GM19395 (cell line): ENCODE measurements around the gene TMOD3.
"Not testable (repeated sequence)": the region's sequence is repeated elsewhere in the genome, so short reads cannot be mapped to it uniquely, and the experiment has no call there.

Source experiments
- ATAC-seq: cut with Tn5 transposase; IDR thresholded peaks from one replicate; pipeline ENCODE4 v1.9.1; 2021; ENCODE audit warnings: mild to moderate bottlenecking, moderate library complexity; ENCODE audit not compliant: unreplicated experiment

The TMOD3 gene

DNA sequence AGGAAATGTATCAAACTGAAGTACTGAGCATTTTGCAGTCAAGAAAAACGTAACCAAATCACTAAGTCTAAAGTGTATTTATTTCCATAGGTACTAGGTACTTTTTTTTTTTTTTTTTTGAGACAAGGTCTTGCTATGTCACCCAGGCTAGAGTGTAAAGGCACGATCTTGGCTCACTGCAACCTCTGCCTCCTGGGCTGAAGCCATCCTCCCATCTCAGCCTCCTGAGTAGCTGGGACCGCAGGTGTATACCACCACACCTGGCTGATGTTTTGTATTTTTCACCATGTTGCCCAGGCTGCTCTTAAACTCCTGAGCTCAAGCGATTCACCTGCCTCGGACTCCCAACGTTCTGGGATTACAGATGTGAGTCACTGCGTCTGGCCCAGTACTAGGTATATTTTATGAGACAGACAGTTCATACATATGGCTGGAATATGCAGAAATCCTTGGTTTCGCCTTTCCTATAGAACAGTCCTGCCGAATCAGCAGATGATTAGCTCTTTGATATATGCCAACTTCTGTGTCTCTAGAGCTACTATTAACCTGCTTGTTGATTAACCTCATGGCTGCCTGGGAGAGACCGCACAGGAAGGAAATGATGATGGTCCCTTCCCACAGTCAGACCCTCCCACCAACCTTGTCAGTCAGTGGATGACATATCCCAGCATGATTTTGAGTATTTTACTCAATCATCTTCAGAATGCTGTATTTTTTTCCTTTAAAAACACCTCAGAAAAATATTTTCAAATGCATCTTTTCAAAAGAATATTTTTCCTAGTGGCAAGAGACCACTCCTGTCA is 32.3 kb downstream of the TMOD3 start:
- no peak for ATAC-seq

- ATAC-seq: no peak
Measured at GRCh38 chr15:51863131-51863530, 33.7 kb downstream of the TMOD3 start.

DNA sequence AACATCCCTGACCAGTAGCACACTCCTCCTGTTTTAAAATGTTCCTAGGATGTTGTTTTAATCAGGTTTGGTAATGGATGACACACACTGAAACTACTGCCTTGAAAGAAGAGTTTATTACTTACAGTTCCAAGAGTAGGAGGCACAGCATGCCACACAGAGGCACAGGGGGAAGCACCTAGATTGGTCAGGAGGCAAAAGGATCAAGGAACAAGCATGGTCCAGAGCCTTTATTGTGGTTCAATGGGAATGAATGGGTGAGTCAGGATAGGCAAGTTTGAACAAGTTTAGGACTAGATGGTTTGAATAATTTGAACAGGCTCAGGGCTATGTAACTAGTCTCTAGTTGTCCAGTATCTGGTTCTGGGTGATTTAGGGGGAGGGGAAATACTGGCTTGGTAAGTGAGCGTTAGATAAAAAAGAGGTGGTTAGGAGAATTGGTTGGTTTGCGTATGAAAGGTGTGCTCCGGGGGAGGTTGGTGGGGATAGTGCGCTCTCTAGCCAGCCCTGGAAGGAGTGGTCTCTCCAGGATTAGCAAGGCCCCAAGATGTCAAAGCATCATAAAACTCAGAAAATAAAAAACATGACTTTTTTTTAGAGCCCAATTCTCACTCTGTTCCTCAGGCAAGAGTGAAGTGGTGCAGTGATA is 35.1 kb downstream of the TMOD3 start:
- no peak for ATAC-seq

GRCh38 chr15:51865317-51865716 is 35.9 kb downstream of the TMOD3 start:
- ATAC-seq: no peak

- ATAC-seq: no peak
Measured at GRCh38 chr15:51866161-51866560, 36.7 kb downstream of the TMOD3 start.

- no peak for ATAC-seq
Measured at GRCh38 chr15:51866751-51867150, 37.3 kb downstream of the TMOD3 start.

DNA sequence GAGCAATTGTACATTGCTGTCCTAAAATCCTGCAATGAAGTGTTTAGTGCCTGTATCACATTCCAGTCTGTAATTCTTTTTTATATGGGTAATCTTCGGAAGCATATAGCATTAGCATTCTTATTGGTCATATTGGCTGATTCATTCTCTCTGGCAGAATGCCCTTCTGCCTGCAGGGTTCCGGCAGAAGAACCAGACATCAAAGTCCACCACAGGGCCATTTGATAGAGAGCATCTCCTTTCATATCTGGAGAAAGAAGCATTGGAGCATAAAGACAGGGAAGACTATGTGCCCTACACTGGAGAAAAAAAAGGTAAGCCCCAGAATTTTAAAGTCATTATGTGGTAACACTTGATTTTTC is 39.6 kb downstream of the TMOD3 start:
- ATAC-seq: no peak

GRCh38 chr15:51870774-51871173 is 41.3 kb downstream of the TMOD3 start:
- ATAC-seq: no peak

DNA sequence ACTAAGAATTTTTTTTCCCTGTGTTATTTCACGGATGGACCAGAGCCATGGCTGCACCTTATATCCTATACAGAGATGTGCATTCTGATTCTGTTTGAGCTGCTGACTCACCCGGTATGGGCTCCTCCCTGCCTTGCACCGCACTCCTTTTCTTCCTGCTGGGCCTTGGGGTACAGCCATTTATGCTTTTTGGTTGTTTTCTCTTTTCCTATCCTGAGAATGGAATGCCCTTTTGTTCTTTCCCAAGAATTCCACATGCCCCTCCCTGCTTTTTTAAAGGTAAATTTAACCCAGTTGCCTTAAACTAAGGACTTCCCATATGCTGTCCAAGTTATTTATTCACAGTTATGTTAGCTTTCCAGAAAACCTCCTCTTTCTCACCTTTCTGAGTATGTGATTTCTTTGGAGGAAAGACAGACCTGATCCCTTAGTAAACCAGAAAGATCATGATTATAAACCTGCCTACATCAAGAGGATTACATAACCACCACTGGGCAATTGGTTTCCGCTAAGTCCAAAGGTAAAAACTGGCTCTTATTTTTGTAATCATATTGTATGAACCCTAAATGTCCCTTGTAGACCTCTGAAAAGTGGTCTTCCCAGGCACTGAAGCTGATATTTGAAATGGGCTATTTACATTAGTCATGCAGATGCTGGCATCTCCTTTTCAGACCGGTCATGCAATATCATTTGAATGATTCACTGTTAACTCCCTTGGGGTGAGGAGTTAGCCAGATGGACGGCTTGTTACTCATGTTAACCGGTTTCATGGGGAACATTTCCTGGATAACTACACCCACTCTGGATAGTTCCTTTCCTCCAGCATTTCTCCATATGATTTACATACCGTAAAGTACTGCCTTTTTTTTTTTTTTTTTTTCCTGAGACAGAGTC is 45.5 kb downstream of the TMOD3 start:
- ATAC-seq: no peak

- no peak for ATAC-seq
Measured at GRCh38 chr15:51876169-51876568, 46.7 kb downstream of the TMOD3 start.

- ATAC-seq: no peak
Measured at GRCh38 chr15:51878446-51879386, 49.3 kb downstream of the TMOD3 start.

- no peak for ATAC-seq
Measured at GRCh38 chr15:51879555-51879954, 50.1 kb downstream of the TMOD3 start.

DNA sequence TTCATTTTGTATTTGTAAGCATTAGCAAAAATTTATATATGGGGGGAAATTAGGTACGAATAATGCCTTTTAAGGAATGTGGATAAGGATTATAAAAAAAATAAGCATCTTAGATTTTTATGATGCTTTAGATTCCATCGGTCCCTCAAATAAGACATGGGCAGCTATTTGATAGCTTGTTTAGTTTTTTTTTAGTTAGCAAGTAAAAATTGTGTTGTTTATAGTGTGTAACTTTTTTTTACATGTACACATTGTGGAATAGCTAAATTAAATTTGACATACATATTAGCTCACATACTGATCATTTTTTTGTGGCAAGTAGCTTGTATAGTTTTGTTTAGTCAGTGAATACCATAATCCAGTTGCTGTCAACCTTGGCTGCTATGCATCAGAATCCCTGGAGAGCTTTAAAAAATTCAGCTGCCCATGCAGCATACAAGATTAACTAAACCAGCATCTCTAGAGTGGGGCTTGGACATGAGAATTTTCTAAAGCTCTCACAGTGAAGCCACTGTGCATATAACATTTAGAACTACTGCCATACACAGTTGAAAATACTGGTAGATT is 53.9 kb downstream of the TMOD3 start:
- ATAC-seq: no peak

GRCh38 chr15:51884041-51884440 is 54.6 kb downstream of the TMOD3 start:
- no peak for ATAC-seq

DNA sequence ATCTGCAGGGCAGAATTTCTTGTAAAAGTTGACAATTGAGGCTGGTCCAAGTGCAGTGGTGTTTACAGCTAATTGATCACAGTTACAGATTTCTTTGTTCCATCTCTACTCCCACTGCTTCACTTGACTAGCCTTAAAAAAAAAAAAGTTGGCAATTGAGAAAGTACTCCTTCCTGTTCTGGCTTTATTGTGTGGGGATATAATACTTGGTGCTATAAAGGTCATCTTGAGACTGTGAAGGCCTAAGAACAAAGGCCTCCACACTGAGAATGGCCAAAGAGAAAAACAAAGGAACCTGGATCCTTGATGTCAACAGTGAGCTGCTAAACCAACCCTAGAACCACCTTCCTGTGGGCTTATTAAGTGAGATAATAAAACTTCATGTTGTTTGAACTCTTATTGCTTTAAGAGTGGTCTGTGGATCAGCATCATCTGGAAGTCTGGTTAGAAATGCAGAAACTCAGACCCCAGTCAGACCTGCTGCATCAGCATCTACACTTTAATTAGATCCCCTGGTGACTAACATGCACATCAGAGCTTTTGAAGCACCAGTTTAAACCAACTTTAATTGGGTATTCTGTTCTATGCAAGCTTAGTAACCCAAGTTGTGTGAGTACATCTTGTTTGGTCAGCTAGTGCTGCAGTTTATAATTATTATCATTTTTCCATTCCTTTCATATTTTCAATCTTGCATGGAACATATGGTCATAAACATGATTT is 55.2 kb downstream of the TMOD3 start:
- ATAC-seq: no peak

GRCh38 chr15:51885758-51886157 is 56.3 kb downstream of the TMOD3 start:
- not testable (repeated sequence) for ATAC-seq

DNA sequence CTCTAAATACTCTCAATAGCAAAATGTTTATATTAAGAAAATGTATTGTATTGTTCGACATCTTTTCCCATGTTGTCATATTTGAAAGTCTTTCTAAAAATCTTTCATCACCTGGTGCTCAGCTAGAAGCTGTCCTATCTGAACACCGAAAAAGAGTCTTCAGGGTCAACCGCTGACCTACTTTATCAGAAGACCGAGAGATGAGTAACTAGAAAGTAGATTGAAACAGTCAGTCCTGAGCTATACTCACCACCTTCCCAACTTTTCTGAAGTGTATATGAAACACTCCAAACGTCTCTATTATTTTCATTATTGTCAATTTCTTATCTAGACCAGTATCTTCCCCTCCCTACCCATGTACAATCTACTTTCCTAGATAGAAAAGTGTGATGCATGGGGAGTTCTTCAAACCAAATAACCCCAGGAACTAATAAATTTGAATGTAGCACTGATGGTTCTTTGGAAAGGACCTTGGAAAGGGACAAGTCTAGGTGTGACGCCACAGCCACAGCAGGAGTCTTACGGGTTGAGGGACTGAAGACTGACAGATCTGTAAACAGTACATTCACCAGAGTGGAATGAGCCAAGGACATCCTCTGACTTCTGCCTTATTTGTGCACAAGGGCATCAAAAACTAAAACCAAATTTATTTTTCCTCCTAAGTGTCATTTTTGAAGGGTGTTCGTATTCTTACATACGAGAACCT is 58.6 kb downstream of the TMOD3 start:
- ATAC-seq: no peak

DNA sequence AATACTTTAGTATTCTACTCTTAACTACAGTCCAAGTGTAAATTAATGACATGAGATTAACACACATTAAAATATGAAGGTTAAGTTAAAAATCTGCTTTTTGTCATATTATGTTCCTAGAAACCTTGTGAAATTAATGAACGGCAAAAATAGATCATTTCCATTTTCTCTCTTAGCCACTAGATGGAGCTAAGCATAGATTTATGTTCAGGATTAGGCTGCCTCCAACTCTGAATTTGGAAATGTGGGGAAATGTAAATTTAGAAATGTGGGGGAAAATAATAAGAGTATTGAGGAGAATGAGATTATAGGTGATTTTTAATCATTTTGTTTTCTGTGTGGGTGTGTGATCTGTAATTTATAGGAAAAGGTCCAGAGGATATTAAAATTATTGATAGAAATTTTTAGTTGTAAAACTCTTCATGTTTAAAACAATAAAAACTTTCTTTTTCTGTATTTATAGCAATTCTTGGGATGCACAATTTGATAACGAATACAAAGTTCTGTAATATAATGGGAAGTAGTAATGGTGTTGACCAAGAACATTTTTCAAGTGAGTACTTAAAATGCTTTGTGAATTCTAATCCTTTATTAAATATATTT is 59.2 kb downstream of the TMOD3 start:
- no peak for ATAC-seq

GRCh38 chr15:51889486-51889885 is 60.0 kb downstream of the TMOD3 start:
- no peak for ATAC-seq
